Activated CD4-positive, alpha-beta T cell treated with anti-CD3 and anti-CD28 coated beads, Interleukin-10, Interleukin-2, amounts not matched to agents 100 ng/mL and 50 ng/mL, durations not matched to agents 16 hours and 8 hours (primary cell): ENCODE measurements around the gene WBP2.
"Not testable (repeated sequence)": the region's sequence is repeated elsewhere in the genome, so short reads cannot be mapped to it uniquely, and the experiment has no call there.

ENCODE experiments used
- DNase-seq: peaks from one replicate; pipeline ENCODE4 v3.0.0-alpha.2; 2020

Gene WBP2

DNA sequence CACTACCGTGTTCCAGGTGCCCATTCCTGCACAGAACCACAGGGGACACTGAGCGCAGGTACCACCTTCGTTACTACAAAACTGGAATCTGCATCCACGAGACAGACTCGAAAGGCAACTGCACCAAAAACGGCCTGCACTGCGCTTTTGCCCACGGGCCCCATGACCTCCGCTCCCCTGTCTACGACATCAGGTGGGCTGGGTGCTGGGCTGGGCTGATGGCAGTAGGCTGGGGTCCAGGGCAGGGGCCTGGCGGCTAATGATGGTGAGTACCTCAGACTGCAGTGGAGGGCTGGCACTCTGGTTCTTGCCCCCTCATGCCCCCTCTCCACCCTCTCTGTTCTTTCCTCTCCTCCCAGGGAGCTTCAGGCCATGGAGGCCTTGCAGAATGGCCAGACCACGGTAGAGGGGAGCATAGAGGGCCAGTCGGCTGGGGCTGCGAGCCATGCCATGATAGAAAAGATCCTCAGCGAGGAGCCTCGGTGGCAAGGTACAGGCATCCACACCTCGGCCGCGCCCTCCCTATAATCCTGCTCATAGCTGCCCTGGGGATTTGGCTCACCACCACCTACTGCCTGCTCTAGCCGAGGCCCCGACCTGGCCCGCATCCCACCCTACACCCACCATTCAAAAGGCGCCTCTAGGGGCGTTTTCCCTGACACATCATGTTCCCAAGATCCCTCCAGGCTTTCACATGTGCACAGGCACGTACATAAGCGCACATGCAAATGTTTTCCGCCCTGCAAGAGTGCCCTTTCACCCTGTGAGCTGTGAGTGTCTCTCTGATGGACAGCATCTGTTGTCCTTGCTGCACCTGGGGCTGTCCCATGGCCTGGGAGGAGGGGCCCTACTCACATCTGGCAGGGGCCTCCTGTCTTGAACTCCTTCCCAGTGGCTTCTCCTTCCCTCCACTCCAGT is 42.8 kb downstream of the WBP2 start:
- no peak for DNase-seq

DNA sequence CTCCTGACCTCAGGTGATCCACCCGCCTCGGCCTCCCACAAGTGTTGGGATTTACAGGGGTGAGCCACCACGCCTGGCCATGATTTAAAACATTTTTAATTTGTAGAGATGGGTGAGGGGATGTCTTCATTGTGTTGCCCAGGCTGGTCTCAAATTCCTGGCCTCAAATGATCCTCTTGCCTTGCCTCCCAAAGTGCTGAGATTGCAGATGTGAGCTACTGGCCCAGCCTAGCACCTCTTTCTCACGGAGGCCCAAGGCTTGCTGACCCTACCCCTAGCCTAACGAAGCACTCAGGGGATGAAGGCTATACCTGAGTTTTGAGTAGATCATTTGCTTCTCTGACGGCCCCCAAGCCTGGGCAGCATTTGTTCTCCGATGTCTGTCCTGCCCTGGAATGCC is 44.0 kb downstream of the WBP2 start:
- DNase-seq: no peak

DNA sequence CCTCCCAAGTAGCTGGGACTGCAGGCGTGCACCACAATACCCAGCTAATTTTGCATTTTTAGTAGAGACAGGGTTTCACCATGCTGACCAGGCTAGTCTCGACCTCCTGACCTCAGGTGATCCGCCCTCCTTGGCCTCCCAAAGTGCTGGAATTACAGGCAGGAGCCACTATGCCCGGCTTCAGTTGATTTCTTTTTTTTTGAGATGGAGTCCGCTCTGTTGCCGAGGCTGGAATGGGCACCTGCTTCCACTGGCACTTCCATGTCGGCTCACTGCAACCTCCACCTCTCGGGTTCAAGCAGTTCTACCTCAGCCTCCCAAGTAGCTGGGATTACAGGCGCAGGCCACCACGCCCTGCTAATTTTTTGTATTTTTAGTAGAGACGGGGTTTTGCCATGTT is 44.4 kb downstream of the WBP2 start:
- not testable (repeated sequence) for DNase-seq

DNA sequence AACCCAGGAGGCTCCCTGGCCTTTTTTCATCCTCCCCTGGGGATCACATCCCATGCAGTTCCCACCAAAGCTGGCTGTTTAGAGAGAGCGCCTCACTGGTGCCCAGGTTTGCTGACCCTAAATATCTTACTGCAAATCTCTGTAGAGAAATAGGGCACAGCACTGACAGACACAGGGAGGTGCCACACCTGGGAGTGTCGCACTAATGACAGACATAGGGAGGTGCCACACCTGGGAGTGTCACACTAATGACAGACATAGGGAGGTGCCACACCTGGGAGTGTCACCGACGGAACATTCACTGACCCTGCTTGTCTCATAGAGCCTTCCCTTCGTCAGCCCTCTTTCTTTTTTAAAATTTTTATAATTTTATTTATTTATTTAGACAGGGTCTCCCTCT is 44.9 kb downstream of the WBP2 start:
- DNase-seq: no peak

DNA sequence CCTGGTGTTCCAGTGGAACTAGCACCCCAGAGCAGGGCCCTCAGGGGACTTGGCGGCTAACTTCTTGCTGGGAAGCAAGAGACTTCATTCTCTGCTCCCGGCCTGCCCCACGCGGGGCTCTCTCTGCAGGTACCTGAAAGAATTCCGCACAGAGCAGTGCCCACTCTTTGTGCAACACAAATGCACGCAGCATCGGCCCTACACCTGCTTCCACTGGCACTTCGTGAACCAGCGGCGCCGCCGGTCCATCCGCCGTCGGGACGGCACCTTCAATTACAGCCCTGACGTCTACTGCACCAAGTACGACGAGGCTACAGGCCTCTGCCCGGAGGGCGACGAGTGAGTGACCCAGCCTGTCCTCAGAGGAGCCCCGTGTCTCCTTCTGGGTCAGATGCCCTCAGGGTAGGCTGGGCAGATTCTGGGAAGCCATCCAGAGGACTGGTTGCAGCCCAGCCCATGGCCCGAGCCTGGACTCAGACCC is 45.5 kb downstream of the WBP2 start:
- DNase-seq: no peak

DNA sequence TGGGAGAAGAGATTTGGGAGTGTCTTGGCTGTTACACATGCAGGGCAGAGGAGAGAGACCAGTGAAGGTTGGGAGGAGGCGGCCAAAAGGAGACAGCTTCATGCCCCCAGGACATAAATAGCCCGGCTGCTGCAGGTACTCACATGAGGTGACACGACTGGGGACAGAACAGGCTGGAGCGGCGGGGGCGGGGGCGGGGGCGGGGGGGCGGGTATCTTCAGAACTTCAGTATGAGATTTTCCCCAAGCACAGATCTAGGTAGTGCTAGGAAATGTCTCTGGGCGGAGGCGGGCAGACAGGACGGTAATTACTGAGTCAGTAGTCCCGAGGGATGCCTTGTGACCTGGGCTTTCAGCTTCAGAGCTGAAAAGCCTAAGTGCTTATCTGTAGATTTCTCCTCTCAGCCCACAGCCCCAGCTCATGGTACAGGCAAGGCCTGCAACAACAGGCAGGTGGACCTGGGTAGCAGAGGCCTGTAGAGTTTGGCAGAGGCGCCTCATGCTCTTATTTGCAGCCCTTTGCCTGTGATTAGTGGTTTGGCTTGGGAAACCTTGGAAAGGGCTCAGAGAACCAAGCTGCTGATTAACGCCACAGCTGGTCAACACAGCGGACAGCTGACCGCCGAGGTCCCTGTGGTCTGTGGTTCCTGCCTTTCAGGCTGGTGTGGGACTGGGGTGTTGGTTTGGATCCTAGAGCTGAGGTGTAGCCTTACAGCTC is 46.1 kb downstream of the WBP2 start:
- no peak for DNase-seq

DNA sequence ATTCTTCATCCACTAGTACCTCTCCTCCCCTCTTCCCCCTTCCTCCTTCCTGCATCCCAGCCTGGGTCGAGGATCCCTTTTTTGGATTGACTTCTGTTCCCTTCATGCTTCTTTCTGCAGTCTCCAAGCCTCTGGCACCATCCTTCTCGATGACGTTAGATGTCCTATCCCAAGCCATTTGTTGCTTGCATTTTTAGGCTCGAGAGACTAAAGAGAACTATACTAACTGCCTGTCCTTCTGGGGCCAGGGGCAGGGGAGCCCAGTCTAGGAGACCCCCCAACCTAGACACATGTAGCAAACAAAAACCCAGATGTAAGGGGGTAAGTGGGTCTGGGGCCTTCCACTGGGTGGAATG is 46.6 kb downstream of the WBP2 start:
- DNase-seq: no peak

DNA sequence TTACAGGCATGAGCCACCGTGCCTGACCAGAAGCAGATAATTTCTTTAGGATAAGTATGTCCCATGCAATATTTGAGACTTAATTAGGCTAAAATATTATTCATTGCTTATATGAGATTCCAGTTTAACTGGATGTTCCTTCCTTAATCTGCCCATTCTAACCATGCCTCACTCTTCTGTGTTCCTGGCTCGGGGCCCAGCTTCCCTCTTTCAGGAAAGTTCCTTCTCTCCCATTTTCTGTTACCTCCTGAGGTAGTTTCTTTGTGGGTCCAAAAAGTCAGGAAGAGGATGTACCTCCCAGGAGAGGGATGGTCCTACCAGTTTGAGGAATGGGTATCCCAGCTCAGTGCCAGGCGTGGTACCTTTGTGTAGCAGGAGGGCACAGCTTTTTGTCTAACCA is 47.3 kb downstream of the WBP2 start:
- no peak for DNase-seq

DNA sequence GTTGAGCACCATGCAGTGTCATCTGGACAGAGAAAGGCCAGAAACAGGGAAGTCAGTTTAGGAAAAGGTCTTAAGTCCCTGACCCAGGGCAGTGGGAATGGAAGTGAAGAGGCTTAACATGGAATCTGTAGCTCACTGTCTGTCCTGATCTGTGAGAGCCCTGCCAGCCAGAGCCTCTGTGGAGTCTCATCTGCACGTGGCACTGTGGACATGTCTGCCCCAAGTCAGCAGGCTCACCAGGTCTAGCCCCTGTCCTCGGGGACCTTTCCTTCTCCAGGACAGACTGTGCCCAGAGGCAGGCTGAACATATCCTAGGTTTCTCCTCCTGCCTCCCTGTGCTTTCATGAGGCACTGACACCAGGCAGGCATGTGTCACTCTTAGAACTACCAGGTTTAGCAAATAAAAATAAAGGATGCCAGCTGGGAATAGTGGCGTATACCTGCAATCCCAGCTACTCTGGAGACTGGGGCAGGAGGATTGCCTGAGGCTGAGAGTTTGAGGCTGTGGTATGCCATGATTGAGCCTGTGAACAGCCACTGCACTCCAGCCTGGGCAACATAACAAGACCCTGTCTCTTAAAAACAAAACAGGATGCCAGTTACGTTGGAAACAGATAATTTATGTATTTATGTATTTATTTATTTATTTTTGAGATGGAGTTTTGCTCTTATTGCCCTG is 48.2 kb downstream of the WBP2 start:
- no peak for DNase-seq

DNA sequence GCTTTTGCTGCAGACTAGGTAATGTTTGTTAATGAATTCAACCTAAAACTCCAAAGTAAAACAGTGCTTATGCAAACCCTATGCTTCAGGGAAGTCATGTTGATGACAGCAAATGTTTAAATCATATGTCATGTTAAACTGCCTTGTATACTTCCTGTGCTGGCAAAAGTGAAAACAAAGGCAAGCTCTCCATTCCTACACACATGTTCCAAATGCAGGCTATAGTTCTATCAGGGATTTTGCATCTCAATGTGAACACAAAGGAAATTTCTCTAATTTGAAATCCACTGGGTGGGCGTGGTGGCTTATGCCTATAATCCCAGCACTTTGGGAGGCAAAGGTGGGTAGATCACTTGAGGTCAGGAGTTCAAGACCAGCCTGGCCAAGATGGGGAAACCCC is 51.3 kb downstream of the WBP2 start:
- DNase-seq: no peak

DNA sequence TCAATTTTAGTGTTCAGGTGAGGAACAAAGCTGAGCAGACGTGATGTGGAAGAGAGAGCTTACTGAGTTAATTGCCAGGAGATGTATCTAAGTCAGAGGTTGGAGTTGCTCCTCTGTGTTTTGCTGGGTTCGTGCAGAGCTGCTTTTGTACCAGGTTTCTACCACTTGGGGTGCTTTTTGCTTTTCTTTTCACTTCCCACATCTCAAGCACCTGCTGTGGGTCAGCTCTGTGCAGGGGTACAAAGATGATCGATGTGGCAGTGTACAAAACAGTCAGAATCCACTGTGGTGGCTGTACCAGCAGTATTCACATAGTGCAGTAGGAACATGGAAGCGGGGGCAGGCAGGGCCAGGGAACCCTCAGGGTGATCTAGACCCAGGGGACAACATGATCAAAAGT is 55.7 kb downstream of the WBP2 start:
- DNase-seq: no peak

DNA sequence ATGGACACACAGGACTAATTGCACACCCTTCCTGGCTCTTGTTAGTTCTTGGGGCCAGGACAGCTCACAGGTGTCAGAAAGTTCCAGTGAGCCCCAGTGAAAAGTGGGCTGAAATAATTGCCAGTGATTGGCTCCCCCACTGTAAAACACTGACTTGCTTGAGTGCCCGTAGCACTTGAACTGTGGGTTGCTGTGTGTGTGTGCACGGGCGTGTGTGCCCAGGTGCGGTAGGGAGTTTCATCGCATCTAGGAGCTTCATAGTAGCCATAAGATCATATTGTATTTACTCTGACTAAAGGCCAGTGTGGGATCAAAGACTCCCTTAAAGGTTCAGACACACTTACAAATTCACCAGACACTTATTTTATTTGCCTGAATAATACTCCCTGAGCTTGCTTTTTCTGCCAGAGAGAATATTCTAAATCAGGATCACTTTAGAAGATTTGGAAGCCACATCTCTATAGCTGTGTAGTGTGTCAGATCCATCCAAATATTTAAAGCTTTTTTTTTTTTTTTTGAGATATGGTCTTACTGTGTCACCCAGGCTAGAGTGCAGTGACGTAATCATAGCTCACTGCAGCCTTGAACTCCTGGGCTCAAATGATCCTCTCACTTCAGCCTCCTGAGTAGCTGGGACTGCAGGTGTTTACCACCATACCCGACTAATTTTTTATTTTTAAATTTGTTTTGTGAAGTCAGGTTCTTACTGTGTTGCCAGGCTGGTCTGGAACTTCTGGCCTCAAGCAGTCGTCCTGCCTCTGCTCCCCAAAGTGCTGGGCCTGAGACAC is 59.1 kb downstream of the WBP2 start:
- DNase-seq: no peak
